Measurements from ENCODE around the gene ELF3. TPM values are rescaled to one million over a fixed set of nuclear protein-coding genes. Genes with fewer than 3 reads are reported as not detected.

ELF3 gene
- total and polyA plus RNA-seq, 2 of the 4 experiments (the other 2 are of a cell fraction) = under 0.01 to 0.38 TPM

GRCh38 chr1:202045705-202046104 is 35.3 kb downstream of the ELF3 start:
- H3K9me3 ChIP-seq (ENCODE audit: control insufficient read depth, insufficient read depth, low read length) = no peaks in the 10 kb centered on the region
- H3K4me1 ChIP-seq (ENCODE audit: control insufficient read depth, insufficient read depth, low read length) = no peaks in the 10 kb centered on the region
- no peak overlapping the region for H4K5ac ChIP-seq (ENCODE audit: low read depth, low read length)
- intact Hi-C loops (cut with micrococcal nuclease) (no loop called here), dilution Hi-C loops (cut with HindIII; ENCODE audit: low sequenced_read_pairs, unreplicated experiment) (no loop called here), in situ Hi-C loops (cut with MboI; ENCODE audit: low sequenced_read_pairs) (no loop called here)
- no TSS peak for BruUV-seq (replicated peaks)
- no peaks in the 10 kb centered on the region for H4K20me1 ChIP-seq (ENCODE audit: insufficient read depth, low read length)
- no peak overlapping the region for H3K27ac ChIP-seq (ENCODE audit: insufficient read depth, low read length)
- H3K27me3 ChIP-seq (ENCODE audit: control insufficient read depth, insufficient read depth, low read length) = peaks cover 15% of the 10 kb centered on the region
- peaks cover 6% of the 10 kb centered on the region; the same call in 1 of the 2 replicates for H3K9me1 ChIP-seq (ENCODE audit: insufficient read depth, low read length)
- no peak overlapping the region for H4K91ac ChIP-seq (ENCODE audit: insufficient read depth, low read depth, low read length)
- CTCF ChIA-PET = no interaction called here
- H3K4me3 ChIP-seq (ENCODE audit: insufficient read depth, low read depth, low read length) = no peak overlapping the region
- ATAC-seq (ENCODE audit: low read depth) (no peak), DNase-seq (no peak)
- H3K23ac ChIP-seq (ENCODE audit: low read depth, low read length) = no peak overlapping the region
- H3K9ac ChIP-seq (ENCODE audit: low read depth, low read length) = no peak overlapping the region
- H3K18ac ChIP-seq (ENCODE audit: low read depth, low read length) = no peak overlapping the region
- H3K4me2 ChIP-seq (ENCODE audit: low read depth, low read length) = no peak overlapping the region
- POLR2A ChIA-PET (ENCODE audit: unreplicated experiment) = no interaction called here
- H3K4ac ChIP-seq (ENCODE audit: low read depth, low read length) = no peak overlapping the region
- TF ChIP-seq CTCF (conservative IDR thresholded peaks at IDR 0.05; ENCODE audit: low read depth, low read length) = no peak
- no peak for TF ChIP-seq RCOR1 (IDR thresholded peaks at IDR 0.05; ENCODE audit: insufficient replicate concordance, low read length)
- TF ChIP-seq CHD1 (IDR thresholded peaks at IDR 0.05; ENCODE audit: low read depth, low read length) = no peak
- TF ChIP-seq NFE2L2 (IDR thresholded peaks at IDR 0.05; ENCODE audit: low read depth, low read length) = no peak
- TF ChIP-seq FOS (IDR thresholded peaks at IDR 0.05; ENCODE audit: low read depth, low read length) = no peak
- TF ChIP-seq USF2 (IDR thresholded peaks at IDR 0.05; ENCODE audit: low read depth, low read length) = no peak
- no peak for TF ChIP-seq MXI1 (IDR thresholded peaks at IDR 0.05; ENCODE audit: borderline replicate concordance, low read depth, low read length)
- TF ChIP-seq ELK1 (IDR thresholded peaks at IDR 0.05; ENCODE audit: borderline replicate concordance, low read depth, low read length) = no peak
- no peak for TF ChIP-seq POLR2A (IDR thresholded peaks at IDR 0.05; ENCODE audit: low read depth, low read length)
- no peak for TF ChIP-seq BHLHE40 (IDR thresholded peaks at IDR 0.05; ENCODE audit: low read depth, low read length)
- no peak for TF ChIP-seq MAFK (IDR thresholded peaks at IDR 0.05; ENCODE audit: low read depth, low read length)
- TF ChIP-seq MAZ (IDR thresholded peaks at IDR 0.05; ENCODE audit: borderline replicate concordance, low read depth, low read length) = no peak
- no peaks in the 10 kb centered on the region for H3K36me3 ChIP-seq (ENCODE audit: control insufficient read depth, insufficient read depth, low read length)
- H2AFZ ChIP-seq (replicated peaks; ENCODE audit: low read length, poor library complexity) = peak overlapping the region; percentile 38
- H4K8ac ChIP-seq (ENCODE audit: low read depth in 2 of 2, low read length in 2 of 2) = no peak overlapping the region
- H2AK5ac ChIP-seq (ENCODE audit: low read depth, low read length) = no peak overlapping the region
- H3K14ac ChIP-seq (replicated peaks; ENCODE audit: low read depth, low read length) = no peak overlapping the region
- H3K56ac ChIP-seq (ENCODE audit: extremely low read depth, insufficient read depth, low read length) = no peak overlapping the region
- no peaks in the 10 kb centered on the region for H3K79me1 ChIP-seq (ENCODE audit: low read depth in 1 of 2, low read length in 2 of 2)
- H2BK120ac ChIP-seq (ENCODE audit: low read depth, low read length) = no peak overlapping the region
- WGBS, 2 experiments (ENCODE audit: extremely low coverage in 2 of 2, insufficient read length in 1 of 2) = no CpG with 5 or more reads among the region's 2 CpGs
- H2BK15ac ChIP-seq (ENCODE audit: low read depth, low read length) = no peak overlapping the region
- H2BK20ac ChIP-seq (ENCODE audit: low read depth, low read length) = no peak overlapping the region
- H2BK5ac ChIP-seq (ENCODE audit: low read depth, low read length, poor library complexity, severe bottlenecking) = no peak overlapping the region
- no peak overlapping the region for H2AK9ac ChIP-seq (replicated peaks; ENCODE audit: low read depth, low read length, poor library complexity)
